Measurements from ENCODE around the gene CROCC2. TPM values are rescaled to one million over a fixed set of nuclear protein-coding genes. Genes with fewer than 3 reads are reported as not detected.

CROCC2 gene
- total and polyA plus RNA-seq, 4 donors, result 1.3 to 17.4 (median 4.4) TPM

DNA sequence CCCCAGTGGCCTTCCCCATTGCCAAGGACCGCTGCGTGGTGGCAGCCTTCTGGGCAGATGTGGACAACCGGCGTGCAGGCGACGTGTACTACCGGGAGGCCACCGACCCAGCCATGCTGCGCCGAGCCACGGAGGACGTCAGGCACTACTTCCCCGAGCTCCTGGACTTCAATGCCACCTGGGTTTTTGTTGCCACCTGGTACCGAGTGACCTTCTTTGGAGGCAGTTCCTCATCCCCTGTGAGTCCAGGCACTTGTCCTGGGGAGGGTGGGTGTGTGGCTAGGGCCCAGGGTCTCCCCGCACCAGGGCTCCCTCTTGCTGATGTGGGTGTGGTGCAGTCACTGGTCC, 124.2 kb downstream of the CROCC2 start:
- Histone ChIP-seq H3K4me1 (ENCODE audit: control insufficient read depth in 5 of 5, insufficient read depth in 5 of 5, low read length in 5 of 5) (peaks cover 0 to 5% (median 0%) of the 10 kb centered on the region in 5 donors), H3K27ac (ENCODE audit: low read depth in 1 of 2, low read length in 1 of 2) (no peak overlapping the region), H3K9me3 (ENCODE audit: control insufficient read depth in 4 of 4, insufficient read depth in 3 of 4, low read length in 3 of 4) (peaks cover 0 to 6% (median 2%) of the 10 kb centered on the region in 4 donors), H3K27me3 (ENCODE audit: control insufficient read depth in 3 of 3, insufficient read depth in 3 of 3, low read length in 2 of 3) (no peaks in the 10 kb centered on the region), H3K4me3 (no peak overlapping the region), H3K36me3 (ENCODE audit: control insufficient read depth in 4 of 4, insufficient read depth in 4 of 4, low read length in 4 of 4) (peaks cover 0 to 49% (median 27%) of the 10 kb centered on the region in 4 donors), H3K9ac (ENCODE audit: insufficient read depth in 1 of 2, low read length in 2 of 2) (no peak overlapping the region)
- ATAC-seq (ENCODE audit: insufficient read depth, low FRiP score) (no peak), DNase-seq (no peak)
- TF ChIP-seq, protein P1, sequence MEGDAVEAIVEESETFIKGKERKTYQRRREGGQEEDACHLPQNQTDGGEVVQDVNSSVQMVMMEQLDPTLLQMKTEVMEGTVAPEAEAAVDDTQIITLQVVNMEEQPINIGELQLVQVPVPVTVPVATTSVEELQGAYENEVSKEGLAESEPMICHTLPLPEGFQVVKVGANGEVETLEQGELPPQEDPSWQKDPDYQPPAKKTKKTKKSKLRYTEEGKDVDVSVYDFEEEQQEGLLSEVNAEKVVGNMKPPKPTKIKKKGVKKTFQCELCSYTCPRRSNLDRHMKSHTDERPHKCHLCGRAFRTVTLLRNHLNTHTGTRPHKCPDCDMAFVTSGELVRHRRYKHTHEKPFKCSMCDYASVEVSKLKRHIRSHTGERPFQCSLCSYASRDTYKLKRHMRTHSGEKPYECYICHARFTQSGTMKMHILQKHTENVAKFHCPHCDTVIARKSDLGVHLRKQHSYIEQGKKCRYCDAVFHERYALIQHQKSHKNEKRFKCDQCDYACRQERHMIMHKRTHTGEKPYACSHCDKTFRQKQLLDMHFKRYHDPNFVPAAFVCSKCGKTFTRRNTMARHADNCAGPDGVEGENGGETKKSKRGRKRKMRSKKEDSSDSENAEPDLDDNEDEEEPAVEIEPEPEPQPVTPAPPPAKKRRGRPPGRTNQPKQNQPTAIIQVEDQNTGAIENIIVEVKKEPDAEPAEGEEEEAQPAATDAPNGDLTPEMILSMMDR (IDR thresholded peaks at IDR 0.05; ENCODE audit: control extremely low read depth, extremely low read depth), result no peak
- 95 to 97% methylated on average over 15 of the region's 15 CpGs for WGBS, 2 donors

- Histone ChIP-seq H3K4me3 (no peak overlapping the region), H3K9me3 (ENCODE audit: control insufficient read depth in 4 of 4, insufficient read depth in 3 of 4, low read length in 3 of 4) (peaks cover 0 to 6% (median under 1%) of the 10 kb centered on the region in 4 donors), H3K27me3 (ENCODE audit: control insufficient read depth in 3 of 3, insufficient read depth in 3 of 3, low read length in 2 of 3) (no peaks in the 10 kb centered on the region), H3K36me3 (ENCODE audit: control insufficient read depth in 4 of 4, insufficient read depth in 4 of 4, low read length in 4 of 4) (peaks cover 0 to 45% (median 27%) of the 10 kb centered on the region in 4 donors), H3K4me1 (ENCODE audit: control insufficient read depth in 5 of 5, insufficient read depth in 5 of 5, low read length in 5 of 5) (peaks cover 0 to 5% (median 0%) of the 10 kb centered on the region in 5 donors), H3K9ac (ENCODE audit: insufficient read depth in 1 of 2, low read length in 2 of 2) (no peak overlapping the region), H3K27ac (ENCODE audit: low read depth in 1 of 2, low read length in 1 of 2) (no peak overlapping the region)
- TF ChIP-seq, protein P1 (IDR thresholded peaks at IDR 0.05; ENCODE audit: control extremely low read depth, extremely low read depth), result no peak
- ATAC-seq (ENCODE audit: insufficient read depth, low FRiP score) (no peak), DNase-seq (no peak)
- WGBS, 2 donors, result 95 to 97% methylated on average over 7 of the region's 7 CpGs
These were observed 124.7 kb downstream of the CROCC2 start for GRCh38 chr2:241030883-241031282.

DNA sequence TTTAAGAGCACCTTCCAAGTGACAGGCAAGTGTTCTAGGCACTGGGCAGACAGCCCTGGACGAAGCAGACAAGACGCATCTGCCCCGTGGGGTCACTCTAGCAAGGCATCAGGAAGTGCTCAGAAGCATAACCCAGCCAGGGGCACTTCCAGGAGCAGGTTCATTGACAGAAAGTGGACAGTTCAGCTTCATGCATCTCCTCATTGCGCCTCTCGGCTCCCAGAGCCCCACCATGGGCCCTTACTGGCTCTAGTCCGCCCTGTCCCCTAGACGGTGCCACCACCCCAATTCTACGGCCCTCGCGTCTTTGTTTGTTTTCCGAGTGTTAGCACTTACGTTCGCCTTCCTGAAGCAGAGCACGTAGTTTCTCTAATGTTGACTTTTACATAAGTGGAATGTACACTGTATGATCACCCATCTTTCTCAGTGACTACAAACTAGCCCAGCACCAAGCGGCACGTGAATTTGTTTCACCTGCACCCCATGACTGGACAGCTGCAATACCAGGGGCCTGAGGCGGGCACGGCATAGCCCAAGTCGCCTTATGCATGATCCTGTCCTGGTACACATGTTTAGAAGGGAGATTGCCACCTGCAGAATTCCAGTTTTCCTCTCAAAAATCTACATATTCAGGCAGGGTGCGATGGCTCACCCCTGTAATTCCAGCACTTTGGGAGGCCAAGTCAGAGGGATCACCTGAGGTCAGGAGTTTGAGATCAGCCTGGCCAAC, 125.5 kb downstream of the CROCC2 start:
- H3K4me1 ChIP-seq (ENCODE audit: control insufficient read depth in 5 of 5, insufficient read depth in 5 of 5, low read length in 5 of 5), result peaks cover 0 to 5% (median 0%) of the 10 kb centered on the region in 5 donors
- no peak overlapping the region for H3K9ac ChIP-seq (ENCODE audit: insufficient read depth in 1 of 2, low read length in 2 of 2)
- no peak overlapping the region for H3K27ac ChIP-seq (ENCODE audit: low read depth in 1 of 2, low read length in 1 of 2)
- TF ChIP-seq, protein P1 (IDR thresholded peaks at IDR 0.05; ENCODE audit: control extremely low read depth, extremely low read depth), result no peak
- DNase-seq (peak in 1 of 3 donors; percentile 23), ATAC-seq (ENCODE audit: insufficient read depth, low FRiP score) (no peak)
- peaks cover 0 to 43% (median 29%) of the 10 kb centered on the region in 4 donors for H3K36me3 ChIP-seq (ENCODE audit: control insufficient read depth in 4 of 4, insufficient read depth in 4 of 4, low read length in 4 of 4)
- H3K4me3 ChIP-seq, result no peak overlapping the region
- peaks cover 0 to 3% (median 0%) of the 10 kb centered on the region in 4 donors for H3K9me3 ChIP-seq (ENCODE audit: control insufficient read depth in 4 of 4, insufficient read depth in 3 of 4, low read length in 3 of 4)
- WGBS, 2 donors, result 77 to 86% methylated on average over 20 of the region's 20 CpGs
- H3K27me3 ChIP-seq (ENCODE audit: control insufficient read depth in 3 of 3, insufficient read depth in 3 of 3, low read length in 2 of 3), result no peaks in the 10 kb centered on the region

All from lung (tissue), 12 donors.